HL-60 (cell line): ENCODE data around the gene ABCC11.
A peak's percentile ranks its signal among the peaks of the same experiment; 100 is the strongest.

Source experiments
- DNase-seq, 2 experiments: peaks; one replicate each; pipeline ENCODE4 v3.0.0-alpha.2; 2010 to 2020; ENCODE audit warnings: low read depth in 1 of 2, low spot score in 1 of 2
- H3K27ac ChIP-seq: fragments of 250-450 bp; sonication (Bioruptor Pico); replicated peaks from 2 replicates; pipeline ENCODE4 v1.5.1; 2020; ENCODE audit warnings: mild to moderate bottlenecking, moderate library complexity
- H3K27me3 ChIP-seq: fragments of 250-450 bp; sonication (Bioruptor Pico); 2 replicates; pipeline ENCODE4 v1.5.1; 2021; ENCODE audit warnings: mild to moderate bottlenecking, moderate library complexity; ENCODE audit not compliant: insufficient read depth, poor library complexity, severe bottlenecking
- H3K4me3 ChIP-seq: replicated peaks from 2 replicates; pipeline ENCODE4 v1.5.1; 2011; ENCODE audit warnings: mild to moderate bottlenecking, control low read depth, low read length; ENCODE audit not compliant: insufficient read depth
- CTCF ChIP-seq: IDR thresholded peaks from one replicate; pipeline ENCODE4 v1.5.1; 2011; ENCODE audit warnings: low read length, control low read depth, inconsistent platforms; ENCODE audit not compliant: insufficient read depth
- GABPA ChIP-seq: IDR thresholded peaks from 2 replicates; pipeline ENCODE4 v1.6.1; 2012; ENCODE audit warnings: low read depth
- POLR2AphosphoS5 ChIP-seq: IDR thresholded peaks from 2 replicates; pipeline ENCODE4 v1.6.1; 2012; ENCODE audit warnings: low read depth
- REST ChIP-seq: IDR thresholded peaks from 2 replicates; pipeline ENCODE4 v1.6.1; 2012; ENCODE audit warnings: low read depth; ENCODE audit not compliant: insufficient replicate concordance
- SPI1 ChIP-seq: IDR thresholded peaks from 2 replicates; pipeline ENCODE4 v1.6.1; 2012; ENCODE audit warnings: low read depth, mild to moderate bottlenecking, borderline replicate concordance

Gene ABCC11

GRCh38 chr16:48232493-48233040, 14.8 kb downstream of the ABCC11 start:
- no peak for DNase-seq
- TF ChIP-seq CTCF (no peak), SPI1 (no peak), REST (no peak), POLR2AphosphoS5 (no peak), GABPA (no peak)
- Histone ChIP-seq H3K4me3 (no peak overlapping the region), H3K27me3 (no peaks in the 10 kb centered on the region), H3K27ac (no peak overlapping the region)

- TF ChIP-seq CTCF (peak; percentile 39), SPI1 (no peak)
- DNase-seq = peak in 1 of 2 experiments; percentile 43
- Histone ChIP-seq H3K4me3 (no peak overlapping the region), H3K27me3 (no peaks in the 10 kb centered on the region), H3K27ac (no peak overlapping the region)
Observed at GRCh38 chr16:48231727-48232492, 15.4 kb downstream of the ABCC11 start.

- H3K4me3 ChIP-seq = no peak overlapping the region
- TF ChIP-seq CTCF = no peak
- no peak for DNase-seq
- H3K27me3 ChIP-seq = no peaks in the 10 kb centered on the region
- H3K27ac ChIP-seq = no peak overlapping the region
Observed at GRCh38 chr16:48225456-48225855, 21.9 kb downstream of the ABCC11 start.

GRCh38 chr16:48223490-48223889, 23.8 kb downstream of the ABCC11 start:
- TF ChIP-seq POLR2AphosphoS5 = no peak
- no peak for TF ChIP-seq REST
- no peak for TF ChIP-seq SPI1
- TF ChIP-seq GABPA = no peak
- no peak for TF ChIP-seq CTCF
- DNase-seq = no peak
- Histone ChIP-seq H3K27ac (no peak overlapping the region), H3K27me3 (no peaks in the 10 kb centered on the region), H3K4me3 (no peak overlapping the region)
